ENCODE results near the gene COA7.
A peak's percentile ranks its signal among the peaks of the same experiment; 100 is the strongest.
"Not testable (repeated sequence)": the region's sequence is repeated elsewhere in the genome, so short reads cannot be mapped to it uniquely, and the experiment has no call there.

COA7 gene

GRCh38 chr1:52706941-52707926 is 9.1 kb upstream of the COA7 start:
- no peak for DNase-seq (ENCODE audit: extremely low read depth in 1 of 2, low read depth in 1 of 2)

GRCh38 chr1:52706136-52706670 is 8.1 kb upstream of the COA7 start:
- no peak for DNase-seq (ENCODE audit: extremely low read depth in 1 of 2, low read depth in 1 of 2)

GRCh38 chr1:52702886-52703787 is 5.0 kb upstream of the COA7 start:
- DNase-seq (ENCODE audit: extremely low read depth in 1 of 2, low read depth in 1 of 2): peak; percentile 44 to 58

GRCh38 chr1:52695627-52696026 is 2.5 kb downstream of the COA7 start:
- no peak for DNase-seq (ENCODE audit: extremely low read depth in 1 of 2, low read depth in 1 of 2)

GRCh38 chr1:52693843-52694242 is 4.3 kb downstream of the COA7 start:
- no peak for DNase-seq (ENCODE audit: extremely low read depth in 1 of 2, low read depth in 1 of 2)

GRCh38 chr1:52693351-52693750 is 4.8 kb downstream of the COA7 start:
- not testable (repeated sequence) for DNase-seq (ENCODE audit: extremely low read depth in 1 of 2, low read depth in 1 of 2)

- no peak for DNase-seq (ENCODE audit: extremely low read depth in 1 of 2, low read depth in 1 of 2)
Observed at GRCh38 chr1:52692697-52693096, 5.5 kb downstream of the COA7 start.

- DNase-seq (ENCODE audit: extremely low read depth in 1 of 2, low read depth in 1 of 2): no peak
Observed at GRCh38 chr1:52691821-52692220, 6.3 kb downstream of the COA7 start.

- no peak for DNase-seq (ENCODE audit: extremely low read depth in 1 of 2, low read depth in 1 of 2)
Observed at GRCh38 chr1:52686830-52687229, 11.3 kb downstream of the COA7 start.

- DNase-seq (ENCODE audit: extremely low read depth in 1 of 2, low read depth in 1 of 2): peak; percentile 52 to 63
Observed at GRCh38 chr1:52686261-52686751, 11.8 kb downstream of the COA7 start.

- no peak for DNase-seq (ENCODE audit: extremely low read depth in 1 of 2, low read depth in 1 of 2)
Observed at GRCh38 chr1:52684545-52684944, 13.6 kb downstream of the COA7 start.

- DNase-seq (ENCODE audit: extremely low read depth in 1 of 2, low read depth in 1 of 2): no peak
Observed at GRCh38 chr1:52683367-52683940, 14.7 kb downstream of the COA7 start.

GRCh38 chr1:52681136-52681535 is 17.0 kb downstream of the COA7 start:
- DNase-seq (ENCODE audit: extremely low read depth in 1 of 2, low read depth in 1 of 2): no peak

GRCh38 chr1:52680353-52680752 is 17.8 kb downstream of the COA7 start:
- no peak for DNase-seq (ENCODE audit: extremely low read depth in 1 of 2, low read depth in 1 of 2)

GRCh38 chr1:52679498-52679897 is 18.6 kb downstream of the COA7 start:
- DNase-seq (ENCODE audit: extremely low read depth in 1 of 2, low read depth in 1 of 2): no peak

GRCh38 chr1:52679048-52679447 is 19.1 kb downstream of the COA7 start:
- no peak for DNase-seq (ENCODE audit: extremely low read depth in 1 of 2, low read depth in 1 of 2)

- DNase-seq (ENCODE audit: extremely low read depth in 1 of 2, low read depth in 1 of 2): no peak
Observed at GRCh38 chr1:52677076-52677806, 20.9 kb downstream of the COA7 start.

- DNase-seq (ENCODE audit: extremely low read depth in 1 of 2, low read depth in 1 of 2): no peak
Observed at GRCh38 chr1:52676249-52676903, 21.8 kb downstream of the COA7 start.

Data from activated CD8-positive, alpha-beta memory T cell treated with anti-CD3 and anti-CD28 coated beads for 1 hour (primary cell).